HEK293 (cell line): ENCODE results near the gene KIAA0232.

Experiments
- CTCF ChIA-PET: fragments of 350-600 bp; formaldehyde crosslinking; extraction: SDS; loops from one replicate; lab custom pipeline; 2021; ENCODE audit warnings: antibody characterized with exemption; lab: Yijun Ruan, JAX
- POLR2A ChIA-PET: fragments of 300-600 bp; formaldehyde crosslinking; extraction: SDS; loops from one replicate; lab custom pipeline; 2020; ENCODE audit warnings: antibody characterized with exemption, inconsistent platforms; lab: Yijun Ruan, JAX
- H3K27ac ChIP-seq: fragments of 200-500 bp; sonication (Bioruptor generic); 2 replicates; pipeline ENCODE4 v1.5.1; 2014; ENCODE audit warnings: low read depth, low read length, control low read depth, inconsistent platforms; ENCODE audit errors: extremely low read depth
- H3K36me3 ChIP-seq, 2 experiments: fragments of 200-500 bp in 1 of 2; sonication (Bioruptor generic) in 1 of 2; 1 replicate in 1 of 2; 2 replicates in 1 of 2; pipeline ENCODE4 v1.5.1; 2014 to 2017; ENCODE audit warnings: inconsistent platforms in 2 of 2, low read length in 2 of 2; ENCODE audit not compliant: control insufficient read depth in 2 of 2, insufficient read depth in 1 of 2
- H3K4me1 ChIP-seq: fragments of 200-500 bp; sonication (Bioruptor generic); 2 replicates; pipeline ENCODE4 v1.5.1; 2014; ENCODE audit warnings: mild to moderate bottlenecking, low read length, inconsistent platforms; ENCODE audit not compliant: control insufficient read depth, insufficient read depth
- H3K4me3 ChIP-seq: 2 replicates; pipeline ENCODE4 v1.5.1; 2011; ENCODE audit warnings: low read depth, mild to moderate bottlenecking, control low read depth, low read length, moderate library complexity
- H3K9me3 ChIP-seq: fragments of 200-500 bp; sonication (Bioruptor generic); 2 replicates; pipeline ENCODE4 v1.5.1; 2014; ENCODE audit warnings: low read depth, low read length, inconsistent platforms; ENCODE audit not compliant: control insufficient read depth, insufficient read depth
- GLI4 ChIP-seq: fragments of 450-650 bp; formaldehyde crosslinking; IDR thresholded peaks from 2 replicates; pipeline ENCODE4 v1.5.1; 2016; ENCODE audit warnings: missing biosample characterization, missing genetic modification characterization
- KLF10 ChIP-seq: fragments of 450-650 bp; IDR thresholded peaks from 2 replicates; pipeline ENCODE4 v1.5.1; 2018; ENCODE audit warnings: missing biosample characterization, mild to moderate bottlenecking, missing genetic modification characterization
- KLF16 ChIP-seq: fragments of 450-650 bp; formaldehyde crosslinking; IDR thresholded peaks from 2 replicates; pipeline ENCODE4 v1.5.1; 2017; ENCODE audit warnings: missing biosample characterization, missing genetic modification characterization
- KLF7 ChIP-seq: fragments of 450-650 bp; formaldehyde crosslinking; IDR thresholded peaks from 2 replicates; pipeline ENCODE4 v1.5.1; 2016; ENCODE audit warnings: missing biosample characterization, missing genetic modification characterization, borderline replicate concordance
- KLF8 ChIP-seq: fragments of 450-650 bp; formaldehyde crosslinking; IDR thresholded peaks from 2 replicates; pipeline ENCODE4 v1.5.1; 2016; ENCODE audit warnings: missing biosample characterization, missing genetic modification characterization
- RBAK ChIP-seq: fragments of 450-650 bp; formaldehyde crosslinking; IDR thresholded peaks from 2 replicates; pipeline ENCODE4 v1.5.1; 2016; ENCODE audit warnings: missing biosample characterization, missing genetic modification characterization
- TRIM28 ChIP-seq: IDR thresholded peaks from 2 replicates; pipeline ENCODE4 v1.6.1; 2011; ENCODE audit warnings: low read length, control low read depth, borderline replicate concordance
- TSHZ1 ChIP-seq: fragments of 450-650 bp; formaldehyde crosslinking; IDR thresholded peaks from 2 replicates; pipeline ENCODE4 v1.5.1; 2016; ENCODE audit warnings: missing biosample characterization, missing genetic modification characterization, borderline replicate concordance
- ZBTB10 ChIP-seq: fragments of 450-650 bp; formaldehyde crosslinking; IDR thresholded peaks from 2 replicates; pipeline ENCODE4 v1.5.1; 2016; ENCODE audit warnings: missing biosample characterization, missing genetic modification characterization
- ZBTB21 ChIP-seq: fragments of 450-650 bp; formaldehyde crosslinking; IDR thresholded peaks from 2 replicates; pipeline ENCODE4 v1.5.1; 2017; ENCODE audit warnings: missing biosample characterization, missing genetic modification characterization
- ZBTB26 ChIP-seq: fragments of 450-650 bp; formaldehyde crosslinking; optimal IDR thresholded peaks from 2 replicates; pipeline ENCODE3; 2016; ENCODE audit warnings: missing biosample characterization, mild to moderate bottlenecking, missing genetic modification characterization
- ZBTB8A ChIP-seq: fragments of 450-650 bp; formaldehyde crosslinking; IDR thresholded peaks from 2 replicates; pipeline ENCODE4 v1.5.1; 2016; ENCODE audit warnings: missing biosample characterization, missing genetic modification characterization
- ZNF112 ChIP-seq: fragments of 450-650 bp; formaldehyde crosslinking; IDR thresholded peaks from 2 replicates; pipeline ENCODE4 v1.5.0; 2017; ENCODE audit warnings: missing biosample characterization, missing genetic modification characterization
- ZNF19 ChIP-seq: fragments of 450-650 bp; formaldehyde crosslinking; IDR thresholded peaks from 2 replicates; pipeline ENCODE4; 2016; ENCODE audit warnings: missing biosample characterization, missing genetic modification characterization, low read depth
- ZNF26 ChIP-seq: fragments of 450-650 bp; formaldehyde crosslinking; IDR thresholded peaks from 2 replicates; pipeline ENCODE4 v1.5.1; 2016; ENCODE audit warnings: missing biosample characterization, missing genetic modification characterization
- ZNF292 ChIP-seq: fragments of 450-650 bp; formaldehyde crosslinking; IDR thresholded peaks from 2 replicates; pipeline ENCODE4 v1.5.1; 2016; ENCODE audit warnings: low read depth, missing biosample characterization, missing genetic modification characterization, borderline replicate concordance
- ZNF433 ChIP-seq: fragments of 450-650 bp; formaldehyde crosslinking; IDR thresholded peaks from 2 replicates; pipeline ENCODE4 v1.5.1; 2016; ENCODE audit warnings: missing biosample characterization, missing genetic modification characterization, low read depth
- ZNF544 ChIP-seq: fragments of 450-650 bp; formaldehyde crosslinking; IDR thresholded peaks from 2 replicates; pipeline ENCODE4 v1.5.0; 2017; ENCODE audit warnings: missing biosample characterization, missing genetic modification characterization
- ZNF596 ChIP-seq: fragments of 450-650 bp; IDR thresholded peaks from 2 replicates; pipeline ENCODE4 v1.5.0; 2018; ENCODE audit warnings: missing biosample characterization, mild to moderate bottlenecking, missing genetic modification characterization, moderate library complexity
- ZNF639 ChIP-seq: fragments of 450-650 bp; formaldehyde crosslinking; IDR thresholded peaks from 2 replicates; pipeline ENCODE4 v1.5.1; 2016; ENCODE audit warnings: missing biosample characterization, missing genetic modification characterization
- ZNF645 ChIP-seq: fragments of 450-650 bp; formaldehyde crosslinking; IDR thresholded peaks from 2 replicates; pipeline ENCODE4; 2016; ENCODE audit warnings: missing biosample characterization, missing genetic modification characterization
- ZNF658 ChIP-seq: fragments of 450-650 bp; formaldehyde crosslinking; IDR thresholded peaks from 2 replicates; pipeline ENCODE4; 2016; ENCODE audit warnings: missing biosample characterization, missing genetic modification characterization
- ZNF660 ChIP-seq: fragments of 450-650 bp; IDR thresholded peaks from 2 replicates; pipeline ENCODE4 v1.5.1; 2018; ENCODE audit warnings: missing biosample characterization, mild to moderate bottlenecking, missing genetic modification characterization
- ZNF707 ChIP-seq: fragments of 450-650 bp; formaldehyde crosslinking; IDR thresholded peaks from 2 replicates; pipeline ENCODE4 v1.5.1; 2016; ENCODE audit warnings: missing biosample characterization, missing genetic modification characterization
- ZNF785 ChIP-seq: fragments of 450-650 bp; formaldehyde crosslinking; IDR thresholded peaks from 2 replicates; pipeline ENCODE4 v1.5.1; 2016; ENCODE audit warnings: missing biosample characterization, missing genetic modification characterization
- ZNF830 ChIP-seq: fragments of 450-650 bp; IDR thresholded peaks from 2 replicates; pipeline ENCODE4 v1.5.0; 2018; ENCODE audit warnings: missing biosample characterization, missing genetic modification characterization, low read depth, mild to moderate bottlenecking, moderate library complexity

The KIAA0232 gene

GRCh38 chr4:6802626-6803025, 20.1 kb downstream of the KIAA0232 start:
- CTCF ChIA-PET, result interaction anchor here (0.5 kb wide), 1 partner anchor 35 kb away, joined by 3 read pairs; no protein-coding TSS in a partner anchor
- Histone ChIP-seq H3K27ac (no peak overlapping the region), H3K4me3 (no peak overlapping the region), H3K36me3 (peaks cover 0 to 4% of the 10 kb centered on the region in 2 experiments; a peak in 1 of 3 replicates), H3K4me1 (no peaks in the 10 kb centered on the region; the same call in 1 of the 2 replicates), H3K9me3 (no peaks in the 10 kb centered on the region)
- TF ChIP-seq TRIM28, result no peak
- no peak for TF ChIP-seq ZNF596
- TF ChIP-seq TSHZ1 (tag by site-specific recombination), result no peak
- no peak for TF ChIP-seq KLF7 (tag by site-specific recombination)
- no peak for TF ChIP-seq KLF10
- TF ChIP-seq KLF8, result no peak
- no peak for TF ChIP-seq ZNF639 (tag by site-specific recombination)
- no peak for TF ChIP-seq ZNF112 (tag by site-specific recombination)
- TF ChIP-seq ZNF433, result no peak
- TF ChIP-seq ZNF660 (tag by site-specific recombination), result no peak
- no peak for TF ChIP-seq ZBTB8A
- TF ChIP-seq GLI4, result no peak
- no peak for TF ChIP-seq RBAK (tag by site-specific recombination)
- no peak for TF ChIP-seq ZNF830 (tag by site-specific recombination)
- no peak for TF ChIP-seq ZNF26 (tag by site-specific recombination)
- TF ChIP-seq KLF16, result no peak
- no peak for TF ChIP-seq ZBTB10 (tag by site-specific recombination)
- POLR2A ChIA-PET, result no interaction called here

GRCh38 chr4:6803246-6803645, 20.7 kb downstream of the KIAA0232 start:
- no peaks in the 10 kb centered on the region; the same call in 1 of the 2 replicates for H3K4me1 ChIP-seq
- no peak overlapping the region for H3K4me3 ChIP-seq
- H3K36me3 ChIP-seq, result peaks cover 0 to 4% of the 10 kb centered on the region in 2 experiments; a peak in 1 of 3 replicates
- H3K27ac ChIP-seq, result no peak overlapping the region
- ChIA-PET POLR2A (interaction anchor here (0.6 kb wide), 1 partner anchor 1255 kb away, joined by 3 read pairs; no protein-coding TSS in a partner anchor), CTCF (interaction anchor here (0.5 kb wide), 1 partner anchor 35 kb away, joined by 3 read pairs; no protein-coding TSS in a partner anchor)
- H3K9me3 ChIP-seq, result no peaks in the 10 kb centered on the region
- TF ChIP-seq ZBTB26 (tag by site-specific recombination), result no peak
- no peak for TF ChIP-seq ZBTB21 (tag by site-specific recombination)
- TF ChIP-seq ZNF658, result no peak
- TF ChIP-seq ZNF785 (tag by site-specific recombination), result no peak
- TF ChIP-seq ZNF707 (tag by site-specific recombination), result no peak
- no peak for TF ChIP-seq ZNF544 (tag by site-specific recombination)
- TF ChIP-seq ZNF292 (tag by site-specific recombination), result no peak
- no peak for TF ChIP-seq ZNF19
- TF ChIP-seq ZNF645 (tag by site-specific recombination), result no peak
